NK-92 (cell line): ENCODE data around the gene TJP3.
"Not testable (repeated sequence)": the region's sequence is repeated elsewhere in the genome, so short reads cannot be mapped to it uniquely, and the experiment has no call there.

Experiments used
- DNase-seq: peaks from one replicate; lab custom pipeline; 2025; ENCODE audit not compliant: unreplicated experiment; lab: John Stamatoyannopoulos, UW

Gene TJP3

GRCh38 chr19:3738477-3739220, 30.5 kb downstream of the TJP3 start:
- no peak for DNase-seq

- no peak for DNase-seq
Measured at GRCh38 chr19:3740431-3740830, 32.2 kb downstream of the TJP3 start.

- no peak for DNase-seq
Measured at GRCh38 chr19:3743486-3743885, 35.3 kb downstream of the TJP3 start.

- no peak for DNase-seq
Measured at GRCh38 chr19:3745363-3746045, 37.3 kb downstream of the TJP3 start.

GRCh38 chr19:3746371-3747056, 38.3 kb downstream of the TJP3 start:
- DNase-seq: no peak

- no peak for DNase-seq
Measured at GRCh38 chr19:3748965-3749364, 40.8 kb downstream of the TJP3 start.

- DNase-seq: no peak
Measured at GRCh38 chr19:3750211-3750610, 42.0 kb downstream of the TJP3 start.

GRCh38 chr19:3751236-3751635, 43.1 kb downstream of the TJP3 start:
- no peak for DNase-seq

- DNase-seq: no peak
Measured at GRCh38 chr19:3752492-3752891, 44.3 kb downstream of the TJP3 start.

GRCh38 chr19:3753631-3754410, 45.6 kb downstream of the TJP3 start:
- DNase-seq: no peak

GRCh38 chr19:3757705-3758104, 49.5 kb downstream of the TJP3 start:
- not testable (repeated sequence) for DNase-seq

- not testable (repeated sequence) for DNase-seq
Measured at GRCh38 chr19:3758297-3758696, 50.1 kb downstream of the TJP3 start.

GRCh38 chr19:3759482-3760254, 51.5 kb downstream of the TJP3 start:
- no peak for DNase-seq

- no peak for DNase-seq
Measured at GRCh38 chr19:3760871-3761361, 52.7 kb downstream of the TJP3 start.

GRCh38 chr19:3761382-3762129, 53.4 kb downstream of the TJP3 start, which contains the start of gene APBA3:
APBA3 (minus strand) TSS chr19:3761692; CDS start chr19:3760264, 1,428 bp downstream.
- DNase-seq: peak; percentile 42

GRCh38 chr19:3762130-3762473, 53.9 kb downstream of the TJP3 start:
- no peak for DNase-seq

- peak; percentile 97 for DNase-seq
Measured at GRCh38 chr19:3762501-3763459, 54.6 kb downstream of the TJP3 start, which contains the start of gene MRPL54. MRPL54 (plus strand) TSS chr19:3762682; CDS start chr19:3762701, 19 bp downstream.

GRCh38 chr19:3765121-3765520, 56.9 kb downstream of the TJP3 start:
- DNase-seq: no peak
